ENCODE data around the gene ZMYND8.
"Not testable (repeated sequence)": the region's sequence is repeated elsewhere in the genome, so short reads cannot be mapped to it uniquely, and the experiment has no call there.

The ZMYND8 gene

DNA sequence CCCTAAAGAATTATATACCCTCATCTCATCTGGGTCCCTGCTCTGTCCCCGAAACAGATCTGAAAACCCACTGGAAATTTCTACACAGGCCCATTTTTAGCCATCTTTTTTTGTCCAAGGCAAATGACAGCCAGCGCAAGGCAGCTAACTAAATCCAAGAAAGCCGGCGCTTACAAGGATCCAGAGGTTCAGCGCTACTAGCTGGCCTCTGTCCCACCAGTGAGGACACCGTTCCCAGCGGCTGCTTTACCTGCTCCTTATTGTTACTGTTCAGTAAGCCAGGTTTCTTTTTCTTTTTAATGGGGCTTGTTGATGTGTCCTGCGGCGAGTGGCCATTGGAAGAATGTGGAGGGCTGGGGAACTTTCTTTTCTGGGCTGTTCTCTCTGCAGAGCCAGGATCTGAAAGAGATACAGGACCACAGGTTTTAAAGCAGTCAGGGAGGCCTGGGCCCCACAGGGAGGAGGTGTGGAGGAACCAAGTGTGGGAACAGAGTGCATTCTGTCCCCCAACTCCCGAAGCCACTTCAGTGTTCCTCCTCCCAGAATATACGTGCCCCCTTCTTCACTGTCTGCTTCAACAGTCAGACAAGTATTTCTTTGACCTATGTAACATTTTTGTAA, 46.6 kb downstream of the ZMYND8 start:
- no peak for DNase-seq

DNA sequence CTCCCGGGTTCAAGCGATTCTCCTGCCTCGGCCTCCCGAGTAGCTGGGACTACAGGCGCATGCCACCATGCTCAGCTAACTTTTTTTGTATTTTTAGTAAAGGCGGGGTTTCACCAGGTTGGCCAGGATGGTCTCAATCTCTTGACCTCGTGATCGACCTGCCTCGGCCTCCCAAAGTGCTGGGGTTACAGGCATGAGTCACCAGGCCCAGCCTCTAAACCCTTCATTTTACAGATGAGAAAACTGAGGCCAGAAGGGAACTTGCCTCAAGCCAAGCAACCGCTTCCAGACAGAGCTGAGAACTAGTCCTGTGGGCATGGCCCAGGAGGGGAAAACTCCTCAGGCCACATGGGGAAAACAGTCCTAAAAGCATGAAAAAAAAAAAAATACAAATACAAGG, 47.1 kb downstream of the ZMYND8 start:
- DNase-seq, result no peak

DNA sequence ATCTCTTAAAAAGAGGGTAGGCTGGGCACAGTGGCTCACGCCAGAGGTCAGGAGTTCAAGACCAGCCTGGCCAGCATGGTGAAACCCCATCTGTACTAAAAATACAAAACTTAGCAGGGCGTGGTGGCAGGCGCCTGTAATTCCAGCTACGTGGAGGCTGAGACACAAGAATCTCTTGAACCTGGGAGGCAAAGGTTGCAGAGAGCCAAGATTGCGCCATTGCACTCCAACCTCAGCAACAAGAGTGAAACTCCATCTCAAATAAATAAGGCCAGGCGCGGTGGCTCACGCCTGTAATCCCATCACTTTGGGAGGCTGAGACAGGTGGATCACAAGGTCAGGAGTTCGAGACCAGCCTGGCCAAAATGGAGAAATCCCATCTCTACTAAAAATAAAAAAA, 48.9 kb downstream of the ZMYND8 start:
- not testable (repeated sequence) for DNase-seq

DNA sequence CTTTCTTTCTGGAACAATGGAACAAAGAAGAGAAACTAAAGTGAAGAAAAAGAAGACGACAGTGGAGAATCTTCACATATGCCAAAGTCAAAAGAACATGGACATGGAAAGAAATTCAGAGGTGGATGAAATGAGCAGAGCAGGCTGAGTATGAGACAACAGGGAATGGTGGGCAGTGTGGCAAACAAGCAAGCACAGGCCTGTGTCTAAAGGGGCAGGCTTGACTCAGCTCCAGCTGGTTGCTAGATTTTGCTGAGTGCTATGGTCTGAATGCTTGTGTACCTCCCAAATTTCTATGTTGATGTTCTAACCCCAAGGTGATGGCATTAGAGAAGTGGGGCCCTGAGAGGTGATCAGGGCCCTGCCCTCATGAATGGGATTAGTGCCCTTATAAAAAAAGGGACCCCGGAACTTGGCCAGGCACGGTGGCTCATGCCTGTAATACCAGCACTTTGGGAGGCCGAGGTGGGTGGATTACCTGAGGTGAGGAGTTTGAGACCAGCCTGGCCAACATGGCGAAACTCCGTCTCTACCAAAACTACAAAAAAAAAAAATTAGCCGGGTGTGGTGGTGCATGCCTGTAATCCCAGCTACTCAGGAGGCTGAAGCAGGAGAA, 49.6 kb downstream of the ZMYND8 start:
- no peak for DNase-seq

DNA sequence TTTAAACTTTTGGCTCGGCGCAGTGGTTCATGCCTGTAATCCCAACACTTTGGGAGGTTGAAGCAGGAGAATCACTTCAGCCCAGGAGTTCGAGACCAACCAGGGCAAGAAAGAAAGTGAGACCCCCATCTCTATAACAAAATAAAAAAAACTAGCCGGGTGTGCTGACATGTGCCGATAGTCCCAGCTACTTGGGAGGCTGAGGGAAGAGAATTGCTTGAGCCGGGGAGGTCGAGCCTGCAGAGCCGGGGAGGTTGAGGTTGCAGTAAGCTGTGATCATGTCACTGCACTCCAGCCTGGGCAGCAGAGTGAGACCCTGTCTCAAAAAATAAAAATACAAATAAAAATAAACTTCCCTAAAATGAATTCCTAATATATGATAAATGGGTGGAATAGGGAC, 50.4 kb downstream of the ZMYND8 start:
- no peak for DNase-seq

DNA sequence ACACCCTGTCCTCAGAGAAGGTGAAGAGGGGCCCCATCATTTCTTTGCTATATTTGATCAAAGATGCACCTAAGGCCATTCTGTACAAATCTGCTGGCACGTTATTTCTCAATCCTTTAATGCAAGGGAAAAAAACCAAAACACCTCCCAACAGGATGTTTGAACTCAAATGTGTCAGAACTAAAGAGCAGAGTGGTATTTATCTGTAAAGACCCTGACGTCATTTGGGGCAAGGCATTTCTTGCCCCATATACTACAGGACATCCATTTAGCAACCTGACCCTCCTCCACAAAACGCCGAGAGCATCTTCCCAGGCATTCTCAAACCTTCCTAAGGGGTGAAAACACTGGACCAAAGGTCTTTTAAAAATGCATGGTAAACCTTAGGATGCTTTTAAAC, 50.8 kb downstream of the ZMYND8 start:
- no peak for DNase-seq

DNA sequence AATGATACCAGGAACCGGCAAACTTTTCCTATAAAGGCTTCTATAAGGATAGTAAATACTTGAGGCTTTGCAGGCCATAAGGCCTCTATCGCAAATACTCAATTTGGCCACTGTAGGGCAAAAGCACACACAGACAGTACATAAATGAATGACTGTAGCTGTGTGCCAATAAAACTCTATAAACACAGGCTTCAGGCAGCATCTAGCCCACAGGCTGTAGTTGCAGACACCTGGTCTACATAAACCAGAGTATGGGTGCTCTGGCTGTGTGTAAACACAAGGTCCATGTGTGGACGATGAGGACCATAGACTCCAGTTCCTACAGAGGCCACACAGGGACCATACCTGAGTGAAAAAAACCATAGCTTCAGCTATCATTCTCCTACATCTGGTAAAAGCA, 52.2 kb downstream of the ZMYND8 start:
- DNase-seq, result peak; percentile 40

DNA sequence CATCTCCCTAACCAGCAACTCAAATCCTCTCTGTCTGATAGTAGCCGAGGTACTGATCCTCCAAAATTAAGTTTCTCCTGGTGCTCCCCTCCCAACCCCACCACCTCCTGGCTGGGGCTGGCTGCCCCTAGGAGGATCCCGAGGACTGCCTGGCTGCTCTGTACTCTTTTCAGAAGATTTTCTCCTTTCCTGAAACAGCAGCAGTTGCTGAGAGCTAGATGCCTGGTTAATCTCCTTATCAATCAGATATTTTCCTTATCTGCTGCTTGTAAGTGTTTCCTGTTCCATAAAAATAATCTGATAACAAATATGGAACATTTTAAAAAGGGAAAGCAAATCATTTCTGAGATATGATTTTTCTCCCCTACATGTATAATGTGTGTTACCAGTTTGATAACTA, 52.8 kb downstream of the ZMYND8 start:
- no peak for DNase-seq

DNA sequence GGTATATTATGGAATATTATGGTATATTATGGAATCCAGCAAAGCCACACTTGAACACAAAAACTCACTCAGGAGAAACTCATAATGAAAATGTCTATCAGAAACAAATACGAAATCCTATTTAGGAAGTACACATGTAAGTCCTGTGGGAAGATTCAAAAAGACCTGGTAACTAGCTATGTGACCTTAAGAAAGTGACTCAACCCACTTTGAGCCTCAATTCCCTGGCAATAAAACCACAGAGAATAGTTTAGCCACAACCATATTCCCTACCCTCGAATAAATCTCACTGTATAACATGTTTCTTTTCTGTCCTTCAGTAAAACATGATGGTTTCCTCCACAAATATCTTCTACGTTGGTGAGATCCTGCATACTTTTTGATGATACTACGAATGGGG, 56.4 kb downstream of the ZMYND8 start:
- no peak for DNase-seq

DNA sequence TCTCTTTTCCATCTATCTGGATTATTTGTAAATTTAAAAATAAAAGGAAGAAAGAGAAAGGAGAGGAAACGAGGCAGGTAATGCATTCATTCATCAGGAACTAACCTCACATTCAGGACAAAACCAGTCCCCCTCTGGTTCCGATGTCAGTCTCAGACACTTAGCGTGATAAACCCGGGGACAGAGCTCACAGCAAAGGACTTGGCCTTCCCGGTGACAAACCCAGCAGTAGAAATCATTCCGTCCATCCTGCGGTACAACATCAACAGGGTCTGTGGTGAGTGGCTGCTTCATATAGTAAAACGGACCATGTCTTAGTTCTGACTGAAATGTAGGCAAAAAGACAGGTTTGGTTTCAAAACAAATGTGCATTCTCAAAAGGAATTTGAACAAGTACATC, 57.9 kb downstream of the ZMYND8 start:
- DNase-seq, result no peak

DNA sequence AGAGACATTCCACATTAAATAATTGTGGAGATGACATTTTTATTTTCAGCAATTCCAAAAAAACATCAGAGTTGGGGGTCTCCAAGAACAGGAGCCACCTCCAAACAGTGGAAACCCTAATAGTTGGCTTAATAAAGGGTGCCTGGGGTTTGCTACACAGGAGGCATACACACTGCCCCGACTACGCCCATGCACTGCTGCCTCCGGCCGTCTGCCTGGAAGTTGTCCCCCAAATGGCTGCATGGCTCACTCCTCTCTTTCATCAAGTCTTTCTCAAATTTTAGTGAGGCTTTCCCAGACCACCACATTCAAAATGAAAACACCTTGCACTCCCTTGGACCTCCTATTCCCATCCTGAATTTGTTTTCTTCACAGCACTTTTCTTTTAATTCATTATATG, 58.8 kb downstream of the ZMYND8 start:
- DNase-seq, result no peak

DNA sequence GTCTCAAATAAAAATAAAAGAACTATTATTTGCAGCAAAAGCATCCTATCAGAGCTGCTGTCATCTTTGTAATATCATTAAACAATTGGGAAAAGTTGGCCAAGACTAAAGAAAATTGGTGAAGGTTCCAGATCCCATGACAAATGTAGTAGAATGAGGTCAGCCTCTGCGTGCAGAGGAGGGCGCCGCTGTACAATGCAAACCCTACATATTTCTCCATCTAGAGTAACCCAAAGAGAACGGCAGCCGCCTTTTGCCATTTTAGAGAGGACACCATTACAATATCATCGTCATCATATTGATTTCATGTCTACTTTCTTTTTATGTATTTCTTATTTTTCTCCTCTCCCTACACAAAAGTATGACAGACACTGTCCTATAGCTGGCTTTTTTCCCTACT, 59.5 kb downstream of the ZMYND8 start:
- DNase-seq, result no peak

DNA sequence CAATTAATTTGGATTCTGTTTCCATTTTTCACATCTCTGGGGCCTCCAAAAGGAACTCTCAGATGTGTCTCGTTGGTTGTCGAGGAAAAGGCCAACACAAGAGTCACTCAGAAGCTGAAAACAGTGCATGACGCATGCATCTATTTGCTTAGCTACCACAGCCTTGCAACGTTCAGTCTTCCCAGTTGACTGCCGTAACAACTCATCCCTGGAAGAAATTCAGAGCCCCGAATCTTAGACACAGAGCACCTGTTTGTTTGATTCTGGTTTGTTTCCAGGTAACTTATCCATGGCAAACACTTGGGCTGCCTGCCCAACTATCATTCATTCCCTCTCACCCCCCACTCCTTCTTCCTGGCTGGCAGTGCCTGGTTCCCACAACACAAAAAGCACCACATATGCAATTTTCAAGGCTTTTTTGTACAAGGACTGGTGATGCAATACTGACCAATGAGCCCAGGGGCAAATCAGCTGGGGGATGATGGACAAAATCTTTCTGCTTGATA, 60.5 kb downstream of the ZMYND8 start:
- DNase-seq, result no peak

DNA sequence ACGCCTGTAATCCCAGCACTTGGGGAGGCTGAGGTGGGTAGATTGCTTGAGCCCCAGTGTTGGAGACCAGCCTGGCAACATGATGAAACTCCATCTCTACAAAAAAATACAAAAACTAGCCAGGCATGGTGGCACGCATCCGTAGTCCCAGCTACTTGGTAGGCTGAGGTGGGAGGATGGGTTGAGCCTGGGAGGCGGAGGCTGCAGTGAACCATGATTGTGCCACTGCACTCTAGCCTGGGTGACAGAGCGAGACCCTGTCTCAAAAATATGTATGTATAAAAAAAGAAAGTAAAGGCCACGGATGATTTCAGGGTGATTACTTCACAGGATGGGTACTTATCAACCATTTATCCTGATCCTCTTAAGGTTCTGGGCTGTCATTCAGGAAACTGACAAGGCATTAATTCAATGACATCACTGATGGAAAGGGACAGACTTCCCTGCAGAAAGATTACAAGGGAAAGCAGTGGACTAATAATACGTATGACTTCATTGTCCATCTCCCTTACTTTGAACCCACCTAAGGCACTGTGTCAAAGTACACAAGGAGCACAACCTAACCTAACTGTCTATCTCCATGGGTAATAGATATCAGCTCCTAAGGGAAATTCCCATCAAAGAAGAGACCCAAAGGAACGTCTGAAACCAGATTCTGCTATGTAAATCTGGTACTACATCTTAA, 61.2 kb downstream of the ZMYND8 start:
- no peak for DNase-seq

DNA sequence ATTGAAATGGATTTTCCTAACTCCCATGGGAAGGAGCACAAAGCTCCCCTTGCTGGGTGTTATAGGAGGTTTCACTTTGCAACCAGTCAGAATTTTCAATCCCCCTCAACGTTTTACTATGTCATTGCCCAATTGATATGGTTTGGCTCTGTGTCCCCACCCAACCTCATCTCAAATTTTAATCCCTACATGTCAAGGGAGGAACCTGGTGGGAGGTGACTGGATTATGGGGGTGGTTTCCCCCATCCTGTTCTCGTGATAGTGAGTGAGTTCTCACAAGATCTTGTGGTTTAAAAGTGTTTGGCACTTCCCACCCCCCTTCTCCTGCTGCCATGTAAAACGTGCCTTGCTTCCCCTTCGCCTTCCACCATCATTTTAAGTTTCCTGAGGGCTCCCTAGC, 62.9 kb downstream of the ZMYND8 start:
- no peak for DNase-seq

DNA sequence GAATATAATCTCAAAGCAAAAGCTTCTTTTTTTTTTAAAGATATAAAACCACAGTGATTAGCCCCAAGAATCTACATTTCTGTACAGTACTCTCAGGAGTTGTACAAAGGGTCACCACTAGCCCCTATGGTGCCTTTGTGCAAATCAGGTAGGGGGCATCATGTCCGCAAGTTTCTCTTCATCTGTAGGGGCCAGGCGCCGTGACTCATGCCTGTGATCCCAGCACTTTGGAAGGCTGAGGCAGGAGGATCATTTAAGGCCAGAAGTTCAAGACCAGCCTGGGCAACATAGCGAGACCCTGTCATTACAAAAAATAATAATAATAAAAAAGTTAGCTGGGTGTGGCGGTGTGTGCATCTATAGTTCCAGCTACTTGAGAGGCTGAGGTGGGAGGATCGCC, 63.9 kb downstream of the ZMYND8 start:
- no peak for DNase-seq

DNA sequence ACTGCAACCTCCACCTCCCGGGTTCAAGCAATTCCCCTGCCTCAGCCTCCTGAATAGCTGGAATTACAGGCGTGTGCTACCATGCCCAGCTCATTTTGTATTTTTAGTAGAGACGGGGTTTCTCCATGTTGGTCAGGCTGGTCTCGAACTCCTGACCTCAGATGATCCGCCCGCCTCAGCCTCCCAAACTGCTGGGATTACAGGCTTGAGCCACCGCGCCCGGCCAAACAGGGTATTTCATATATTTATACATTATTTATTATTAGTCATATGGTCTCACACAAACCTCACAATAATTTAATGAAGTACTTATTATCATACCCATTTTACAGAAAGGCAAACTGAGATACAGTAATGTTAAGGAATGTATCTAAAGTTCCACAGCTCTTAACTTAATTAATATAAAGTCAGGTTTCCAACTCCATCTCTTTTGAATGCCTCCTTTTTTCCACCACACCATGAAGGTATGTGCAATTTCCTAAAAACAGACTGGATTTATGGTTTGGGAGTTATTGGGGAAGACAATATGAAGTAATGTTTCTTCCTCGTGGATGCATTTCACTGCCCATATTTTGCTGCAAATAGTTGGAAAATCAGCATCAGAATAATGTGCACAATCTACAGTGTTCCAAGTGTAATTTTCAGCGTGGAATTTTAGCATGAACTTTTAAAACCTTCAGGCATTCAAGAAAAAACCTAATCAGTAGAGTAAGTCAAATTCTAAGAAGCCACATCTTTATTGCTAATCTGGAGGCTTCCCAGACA, 65.7 kb downstream of the ZMYND8 start:
- no peak for DNase-seq

DNA sequence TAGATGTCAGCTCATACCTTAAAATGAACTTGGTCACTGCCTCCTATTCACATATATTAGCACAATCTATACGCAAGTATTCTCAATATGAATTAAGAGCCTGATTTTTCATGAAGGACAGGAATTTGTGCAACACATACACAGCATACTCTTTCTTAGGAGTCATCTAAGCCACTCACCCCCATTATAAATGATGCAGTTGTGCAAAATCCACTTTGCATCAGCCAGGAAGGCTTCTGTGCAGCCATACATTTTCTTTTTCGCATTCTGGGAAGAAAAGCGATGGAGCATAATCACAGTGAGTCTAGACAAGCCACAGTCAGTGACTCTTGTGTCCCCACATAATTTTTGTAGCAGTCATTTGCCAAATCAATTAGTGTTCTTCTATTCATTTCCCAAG, 66.5 kb downstream of the ZMYND8 start:
- no peak for DNase-seq

DNA sequence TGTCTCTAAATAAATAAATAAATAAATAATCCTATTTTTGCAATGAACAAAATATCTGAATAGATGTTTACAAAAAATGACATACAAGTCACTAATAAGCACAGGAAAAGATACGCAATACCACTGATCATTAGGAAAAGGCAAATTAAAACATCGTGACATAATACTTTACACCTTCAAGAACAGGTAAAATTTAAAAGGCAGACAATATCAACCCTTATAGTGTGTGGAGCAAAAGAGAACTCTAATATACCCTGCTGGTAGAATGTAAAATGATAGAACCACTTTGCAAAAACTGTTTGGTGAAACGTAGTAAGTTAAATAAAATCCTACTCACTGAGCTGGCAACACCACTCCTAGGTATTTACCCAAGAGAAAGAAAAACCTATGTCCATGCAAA, 67.4 kb downstream of the ZMYND8 start:
- DNase-seq, result no peak

DNA sequence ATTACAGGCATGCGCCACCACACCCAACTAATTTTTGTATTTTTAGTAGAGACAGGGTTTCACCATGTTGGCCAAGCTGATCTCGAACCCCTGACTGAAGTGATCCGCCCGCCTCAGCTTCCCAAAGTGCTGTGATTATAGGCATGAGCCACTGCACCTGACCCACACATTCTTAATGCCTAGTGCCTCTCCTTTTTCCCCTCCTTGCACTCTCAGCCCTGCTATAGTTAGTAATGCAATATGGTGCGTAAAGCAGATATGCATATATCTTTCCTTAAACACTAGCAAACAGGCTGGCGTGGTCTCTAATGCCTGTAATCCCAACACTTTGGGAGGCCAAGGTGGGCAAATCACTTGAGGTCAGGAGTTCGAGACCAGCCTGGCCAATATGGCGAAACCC, 68.0 kb downstream of the ZMYND8 start:
- not testable (repeated sequence) for DNase-seq

DNA sequence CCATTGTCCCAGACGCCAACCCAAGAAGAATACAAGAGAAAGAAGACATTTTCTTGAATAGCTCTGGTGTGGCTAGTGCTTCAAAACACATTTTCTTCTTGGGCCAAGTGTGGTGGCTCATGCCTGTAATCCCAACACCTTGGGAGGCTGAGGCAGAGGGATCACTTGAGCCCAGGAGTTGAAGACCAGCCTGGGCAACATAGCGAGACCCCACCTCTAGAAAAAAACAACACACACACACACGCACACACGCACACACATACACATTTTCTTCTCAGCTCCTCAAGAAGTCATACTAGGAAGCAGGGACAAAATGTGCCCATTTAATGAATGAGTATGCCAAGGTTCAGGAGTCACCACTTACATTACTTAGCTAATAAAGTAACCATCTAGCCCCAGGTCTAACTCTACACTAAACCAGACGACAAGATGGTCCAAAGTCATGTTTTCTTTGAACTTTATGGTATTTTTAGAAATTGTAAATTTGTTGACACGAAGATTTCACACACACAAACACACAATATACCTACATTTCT, 68.8 kb downstream of the ZMYND8 start:
- DNase-seq, result no peak

DNA sequence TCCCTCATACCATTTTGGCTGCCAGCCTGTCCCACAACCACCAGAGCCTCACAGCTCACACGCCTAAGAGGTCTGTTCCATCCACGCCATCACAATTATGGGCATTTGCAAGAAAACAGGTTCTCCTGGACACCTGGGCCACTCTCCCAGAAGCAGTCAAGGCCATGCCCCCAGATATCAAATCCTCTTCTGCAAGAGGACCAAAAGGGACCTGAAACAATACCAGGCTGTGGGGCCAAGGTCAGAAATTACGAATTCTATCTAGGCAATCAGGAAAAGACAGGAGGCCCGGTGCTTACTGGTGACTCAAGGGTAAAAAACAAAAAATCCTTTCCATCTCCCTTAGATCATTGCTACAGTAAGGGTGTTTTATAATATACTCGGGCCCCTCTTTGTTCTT, 69.8 kb downstream of the ZMYND8 start:
- DNase-seq, result no peak

DNA sequence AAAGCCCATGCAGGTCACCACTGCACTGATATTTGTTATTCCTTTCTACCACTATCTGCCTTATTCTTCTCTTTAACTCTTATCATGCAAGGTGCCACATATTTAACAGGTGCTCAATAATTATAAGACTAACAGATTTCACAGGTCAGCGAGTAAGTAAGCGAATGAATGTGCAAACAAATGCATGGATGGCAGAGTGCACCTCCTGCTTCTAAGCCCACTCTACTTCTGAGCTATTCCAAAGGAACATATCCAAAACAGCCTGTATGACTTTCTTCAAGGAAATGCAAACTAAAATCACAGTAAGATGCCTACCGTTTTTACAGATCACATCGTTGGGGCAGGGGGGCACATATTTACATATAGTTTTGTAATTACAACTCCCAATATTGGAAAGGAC, 71.3 kb downstream of the ZMYND8 start:
- no peak for DNase-seq

Data from hematopoietic multipotent progenitor cell treated with erythropoietin and hydrocortisone succinate and interleukin-3 and kit ligand, for 6 days (in vitro differentiated cells).